Measurements from ENCODE around the gene GLRX.
"Not testable (repeated sequence)": the region's sequence is repeated elsewhere in the genome, so short reads cannot be mapped to it uniquely, and the experiment has no call there.

The GLRX gene

GRCh38 chr5:95825495-95825894 is 3.0 kb upstream of the GLRX start:
- DNase-seq, result no peak

- DNase-seq, result no peak
These were observed 2.2 kb upstream of the GLRX start for GRCh38 chr5:95824747-95825146.

- DNase-seq, result peak; percentile 48
These were observed 1.4 kb upstream of the GLRX start for GRCh38 chr5:95823738-95824609.

- no peak for DNase-seq
These were observed 752 bp upstream of the GLRX start for GRCh38 chr5:95823218-95823737.

GRCh38 chr5:95822043-95822541 is 434 bp downstream of the GLRX start:
- peak; percentile 34 for DNase-seq

GRCh38 chr5:95821110-95822021 is 1.2 kb downstream of the GLRX start:
- DNase-seq, result no peak

- DNase-seq, result no peak
These were observed 4.1 kb downstream of the GLRX start for GRCh38 chr5:95818181-95819147.

- no peak for DNase-seq
These were observed 5.1 kb downstream of the GLRX start for GRCh38 chr5:95817430-95817829.

- no peak for DNase-seq
These were observed 5.8 kb downstream of the GLRX start for GRCh38 chr5:95816776-95817175.

GRCh38 chr5:95816341-95816740 is 6.2 kb downstream of the GLRX start:
- DNase-seq, result no peak

GRCh38 chr5:95815155-95815729 is 7.3 kb downstream of the GLRX start:
- no peak for DNase-seq

GRCh38 chr5:95813035-95813434 is 9.5 kb downstream of the GLRX start:
- DNase-seq, result not testable (repeated sequence)

GRCh38 chr5:95812074-95812471 is 10.5 kb downstream of the GLRX start:
- DNase-seq, result no peak

- DNase-seq, result not testable (repeated sequence)
These were observed 11.0 kb downstream of the GLRX start for GRCh38 chr5:95811461-95812073.

GRCh38 chr5:95811126-95811423 is 11.5 kb downstream of the GLRX start:
- not testable (repeated sequence) for DNase-seq

- DNase-seq, result peak; percentile 10
These were observed 12.0 kb downstream of the GLRX start for GRCh38 chr5:95810305-95811125.

GRCh38 chr5:95809414-95809960 is 13.0 kb downstream of the GLRX start:
- DNase-seq, result no peak

- DNase-seq, result no peak
These were observed 13.7 kb downstream of the GLRX start for GRCh38 chr5:95808686-95809413.

- no peak for DNase-seq
These were observed 14.4 kb downstream of the GLRX start for GRCh38 chr5:95808013-95808685.
